Right lobe of liver (tissue), 4 donors: ENCODE data around the gene GALNT11.

Source experiments
- POLR2A ChIP-seq: fragments of 450-650 bp; IDR thresholded peaks from one replicate; pipeline ENCODE4 v1.6.1; 2017; ENCODE audit warnings: antibody characterized with exemption, mild to moderate bottlenecking
- TF ChIP-seq, protein P1 (sequence below), 4 donors: fragments of 200-600 bp in 3 of 4; fragments of 450-650 bp in 1 of 4; IDR thresholded peaks; one replicate each; pipeline versions ENCODE4 v1.5.1 to v1.8.0; 2016 to 2022; ENCODE audit warnings: antibody characterized with exemption in 4 of 4, mild to moderate bottlenecking in 2 of 4
- donor health status: DM: no; HTN: no; CAD: no.
- donor health status: DM: no; HTN: no; CAD: no.
- donor health status: DM: no; HTN: yes; CAD: no.

DNA sequence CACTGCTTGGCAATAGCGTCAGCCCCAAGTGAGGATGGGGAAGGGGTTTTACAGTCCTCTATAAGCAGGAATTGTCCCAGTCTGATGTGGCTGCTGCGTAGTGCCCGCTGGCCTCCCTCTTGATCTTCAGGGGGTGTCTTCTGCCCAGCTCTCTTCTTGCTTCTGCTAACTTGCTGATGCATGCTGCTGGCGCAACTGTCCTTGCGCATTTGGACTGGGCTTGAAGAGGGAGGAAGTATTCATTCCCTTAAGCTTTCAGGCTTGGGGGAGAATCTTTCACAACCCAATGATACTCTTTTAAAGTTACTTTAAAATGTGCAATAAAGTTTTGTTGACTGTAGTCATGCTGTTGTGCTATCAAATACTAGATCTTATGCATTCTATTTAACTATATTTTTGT, 10.3 kb downstream of the GALNT11 start:
- TF ChIP-seq POLR2A: no peak
- TF ChIP-seq, protein P1, sequence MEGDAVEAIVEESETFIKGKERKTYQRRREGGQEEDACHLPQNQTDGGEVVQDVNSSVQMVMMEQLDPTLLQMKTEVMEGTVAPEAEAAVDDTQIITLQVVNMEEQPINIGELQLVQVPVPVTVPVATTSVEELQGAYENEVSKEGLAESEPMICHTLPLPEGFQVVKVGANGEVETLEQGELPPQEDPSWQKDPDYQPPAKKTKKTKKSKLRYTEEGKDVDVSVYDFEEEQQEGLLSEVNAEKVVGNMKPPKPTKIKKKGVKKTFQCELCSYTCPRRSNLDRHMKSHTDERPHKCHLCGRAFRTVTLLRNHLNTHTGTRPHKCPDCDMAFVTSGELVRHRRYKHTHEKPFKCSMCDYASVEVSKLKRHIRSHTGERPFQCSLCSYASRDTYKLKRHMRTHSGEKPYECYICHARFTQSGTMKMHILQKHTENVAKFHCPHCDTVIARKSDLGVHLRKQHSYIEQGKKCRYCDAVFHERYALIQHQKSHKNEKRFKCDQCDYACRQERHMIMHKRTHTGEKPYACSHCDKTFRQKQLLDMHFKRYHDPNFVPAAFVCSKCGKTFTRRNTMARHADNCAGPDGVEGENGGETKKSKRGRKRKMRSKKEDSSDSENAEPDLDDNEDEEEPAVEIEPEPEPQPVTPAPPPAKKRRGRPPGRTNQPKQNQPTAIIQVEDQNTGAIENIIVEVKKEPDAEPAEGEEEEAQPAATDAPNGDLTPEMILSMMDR (IDR thresholded peaks at IDR 0.05): no peak
